Thyroid gland (tissue), 4 donors: ENCODE data around the gene PLCL1. TPM values are rescaled to one million over a fixed set of nuclear protein-coding genes. Genes with fewer than 3 reads are reported as not detected.

Experiments
- DNase-seq, 2 donors: peaks; one replicate each; pipeline ENCODE4 v3.0.0-alpha.2; 2019
- H3K27ac ChIP-seq, 3 donors: fragments of 200-600 bp; sonication (generic); 1 replicate in 2 of 3; 2 replicates in 1 of 3; pipeline ENCODE4 v1.5.1; 2016 to 2019; ENCODE audit warnings: mild to moderate bottlenecking in 1 of 3, moderate library complexity in 1 of 3
- H3K27me3 ChIP-seq: fragments of 200-600 bp; sonication (generic); one replicate; pipeline ENCODE4 v1.5.1; 2019
- H3K36me3 ChIP-seq, 2 donors: fragments of 200-600 bp; sonication (generic); one replicate each; pipeline ENCODE4 v1.5.1; 2016 to 2019
- H3K4me1 ChIP-seq, 2 donors: fragments of 200-600 bp; sonication (generic); one replicate each; pipeline ENCODE4 v1.5.1; 2017 to 2019
- H3K4me3 ChIP-seq, 3 donors: fragments of 200-600 bp; sonication (generic); replicated peaks in 1 of 3; 1 replicate in 2 of 3; 2 replicates in 1 of 3; pipeline ENCODE4 v1.5.1; 2016; ENCODE audit warnings: mild to moderate bottlenecking in 1 of 3
- H3K9me3 ChIP-seq: fragments of 200-600 bp; sonication (generic); one replicate; pipeline ENCODE4 v1.5.1; 2017
- CTCF ChIP-seq, 6 experiments: fragments of 200-600 bp in 3 of 6; fragments of 450-650 bp in 3 of 6; sonication (generic) in 3 of 6; IDR thresholded peaks; one replicate each; pipeline ENCODE4 v1.5.1; 2016 to 2019; ENCODE audit warnings: antibody characterized with exemption in 6 of 6, mild to moderate bottlenecking in 2 of 6, inconsistent platforms in 1 of 6, moderate library complexity in 1 of 6
- POLR2A ChIP-seq, 2 donors: fragments of 450-650 bp; IDR thresholded peaks; one replicate each; pipeline ENCODE4 v1.6.1; 2017; ENCODE audit warnings: antibody characterized with exemption in 2 of 2, mild to moderate bottlenecking in 2 of 2, moderate library complexity in 1 of 2
- WGBS, 2 donors: methylation state at CpG; one replicate each; pipeline ENCODE4 v1.1.5; 2017; 5-methylcytosine and 5-hydroxymethylcytosine counted together
- intact Hi-C: fragments of 100-400 bp; cut with DNase I; formaldehyde crosslinking; loops from one replicate; pipeline ENCODE4 v1.15.1; 2023
- total RNA-seq, 4 donors: library from RNA; depleted of rRNA; stranded (reverse); fragments of >200 nt; gene quantifications; one replicate each; pipeline ENCODE4 v1.2.3, GENCODE V29; 2016

The PLCL1 gene
- total RNA-seq, 4 donors from 2014 or later: 9.1 to 11.8 (median 9.9) TPM

GRCh38 chr2:197777823-197778407, 26.5 kb upstream of the PLCL1 start:
- Histone ChIP-seq H3K36me3 (no peaks in the 10 kb centered on the region), H3K4me1 (no peaks in the 10 kb centered on the region), H3K9me3 (no peaks in the 10 kb centered on the region), H3K27ac (no peak overlapping the region), H3K4me3 (no peak overlapping the region), H3K27me3 (no peaks in the 10 kb centered on the region)
- TF ChIP-seq CTCF (IDR thresholded peaks at IDR 0.05) (peak; percentile 34 to 75 (median 54)), POLR2A (IDR thresholded peaks at IDR 0.05) (no peak)
- peak in 1 of 2 donors; percentile 1 for DNase-seq
- intact Hi-C loops: no loop called here
- WGBS, 2 donors: 26 to 27% methylated on average over 4 of the region's 4 CpGs

GRCh38 chr2:197779261-197779660, 25.1 kb upstream of the PLCL1 start:
- no peak overlapping the region for H3K27ac ChIP-seq

GRCh38 chr2:197782126-197782525, 22.3 kb upstream of the PLCL1 start:
- peaks cover 0 to 11% of the 10 kb centered on the region in 2 donors for H3K4me1 ChIP-seq
- intact Hi-C loops: no loop called here
- H3K27ac ChIP-seq: no peak overlapping the region
- no peak for DNase-seq
- no peaks in the 10 kb centered on the region for H3K36me3 ChIP-seq
- no peaks in the 10 kb centered on the region for H3K9me3 ChIP-seq
- peaks cover 4% of the 10 kb centered on the region for H3K27me3 ChIP-seq
- TF ChIP-seq POLR2A (IDR thresholded peaks at IDR 0.05): no peak
- no peak for TF ChIP-seq CTCF (IDR thresholded peaks at IDR 0.05)
- WGBS, 2 donors: 73 to 76% methylated on average over 1 of the region's 1 CpG
- H3K4me3 ChIP-seq: no peak overlapping the region

More at GRCh38 chr2:197779261-197779660, 25.1 kb upstream of the PLCL1 start:
- intact Hi-C loops: no loop called here
- no peaks in the 10 kb centered on the region for H3K27me3 ChIP-seq
- no peaks in the 10 kb centered on the region for H3K4me1 ChIP-seq
- H3K9me3 ChIP-seq: no peaks in the 10 kb centered on the region
- no peaks in the 10 kb centered on the region for H3K36me3 ChIP-seq
- no peak overlapping the region for H3K4me3 ChIP-seq
- no peak for TF ChIP-seq CTCF (IDR thresholded peaks at IDR 0.05)
- no peak for TF ChIP-seq POLR2A (IDR thresholded peaks at IDR 0.05)
- no peak for DNase-seq

- H3K9me3 ChIP-seq: no peaks in the 10 kb centered on the region
- H3K27me3 ChIP-seq: peaks cover 4% of the 10 kb centered on the region
- H3K4me1 ChIP-seq: peaks cover 0 to 11% of the 10 kb centered on the region in 2 donors
- WGBS, 2 donors: 85 to 89% methylated on average over 36 of the region's 80 CpGs
- peak within 1 kb of the TSS in 2 of 3 donors; percentile 24 to 32 for H3K4me3 ChIP-seq
- TF ChIP-seq POLR2A (IDR thresholded peaks at IDR 0.05): no peak
- no peak for TF ChIP-seq CTCF (IDR thresholded peaks at IDR 0.05)
- H3K27ac ChIP-seq: no peak within 1 kb of the TSS
- intact Hi-C loops: no loop called here
- H3K36me3 ChIP-seq: no peaks in the 10 kb centered on the region
- no peak for DNase-seq
Measured at GRCh38 chr2:197784956-197785941, 19.1 kb upstream of the PLCL1 start, which contains the start of gene BOLL. TSS of gene BOLL (minus strand) at chr2:197785319. CDS start at chr2:197781850, 3,469 bp downstream.
